Spleen (tissue), 7 donors: ENCODE results near the gene SMIM29.
"Not testable (repeated sequence)": the region's sequence is repeated elsewhere in the genome, so short reads cannot be mapped to it uniquely, and the experiment has no call there.

Source experiments
- CTCF ChIP-seq, 11 experiments: fragments of 200-600 bp in 7 of 11; fragments of 450-650 bp in 4 of 11; sonication (generic) in 4 of 11; IDR thresholded peaks in 8 of 11; conservative IDR thresholded peaks in 3 of 11; 1 replicate in 7 of 11; 2 replicates in 4 of 11; pipeline versions ENCODE4 v1.4.0 to v1.8.0; 2016 to 2021; ENCODE audit warnings: antibody characterized with exemption in 11 of 11, inconsistent platforms in 4 of 11, mild to moderate bottlenecking in 1 of 11
- POLR2A ChIP-seq, 3 donors: fragments of 450-650 bp; IDR thresholded peaks; one replicate each; pipeline ENCODE4 v1.5.1; 2017; ENCODE audit warnings: antibody characterized with exemption in 3 of 3, mild to moderate bottlenecking in 1 of 3
- donor health status: DM: no; HTN: no; CAD: no; lungs with moderate emphysema.
- donor health status: DM: no; HTN: no; CAD: no.
- donor health status: DM: no; HTN: no; CAD: no.

DNA sequence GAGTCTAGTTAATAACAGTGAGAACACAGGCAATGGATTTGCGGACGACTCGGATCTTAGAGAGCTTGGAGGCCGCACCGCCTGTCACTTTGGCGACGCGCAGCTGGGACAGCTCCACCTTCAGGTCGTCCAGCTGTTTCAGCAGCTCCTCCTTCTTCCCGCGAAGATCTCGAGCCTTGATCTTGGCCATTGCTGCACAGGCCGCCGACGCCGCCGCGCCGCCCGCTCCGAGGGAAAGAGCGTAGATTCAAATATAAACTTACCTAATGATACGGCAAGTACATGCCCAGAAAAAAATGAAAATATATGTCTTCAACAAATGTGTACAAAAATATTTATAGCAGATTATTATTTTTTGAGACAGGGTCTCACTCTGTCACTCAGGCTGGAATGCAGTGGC lies 14.7 kb upstream of the SMIM29 start:
- not testable (repeated sequence) for TF ChIP-seq CTCF (IDR thresholded peaks at IDR 0.05 in 8 of 11, conservative IDR thresholded peaks at IDR 0.05 in 3 of 11); POLR2A (IDR thresholded peaks at IDR 0.05)
